Natural killer cell (primary cell): ENCODE results near the gene TRIP13. TPM values are rescaled to one million over a fixed set of nuclear protein-coding genes. Genes with fewer than 3 reads are reported as not detected.
A peak's percentile ranks its signal among the peaks of the same experiment; 100 is the strongest.
"Not testable (repeated sequence)": the region's sequence is repeated elsewhere in the genome, so short reads cannot be mapped to it uniquely, and the experiment has no call there.

Experiments used
- ATAC-seq, 3 donors: fragments of 150-1000 bp in 2 of 3; fragments of 200-7000 bp in 1 of 3; cut with Tn5 transposase; 1 replicate in 1 of 3; 2 replicates in 2 of 3; pipeline ENCODE4 v1.10.0; 2021; ENCODE audit warnings: mild to moderate bottlenecking in 2 of 3, moderate library complexity in 2 of 3
- DNase-seq, 2 donors: peaks; one replicate each; pipeline versions ENCODE4 v3.0.0 to v3.0.0-alpha.2; 2013 to 2021; ENCODE audit warnings: mixed read lengths in 1 of 2
- H3K27ac ChIP-seq: one replicate; pipeline ENCODE4 v1.5.1; 2013; ENCODE audit warnings: mild to moderate bottlenecking, low read length
- H3K27me3 ChIP-seq: one replicate; pipeline ENCODE4 v1.6.1; 2013; ENCODE audit warnings: low read length; ENCODE audit not compliant: control insufficient read depth, insufficient read depth
- H3K36me3 ChIP-seq: one replicate; pipeline ENCODE4 v1.6.1; 2013; ENCODE audit warnings: low read length; ENCODE audit not compliant: control insufficient read depth, insufficient read depth
- H3K4me1 ChIP-seq: one replicate; pipeline ENCODE4 v1.6.1; 2013; ENCODE audit warnings: low read length; ENCODE audit not compliant: control insufficient read depth, insufficient read depth
- H3K4me3 ChIP-seq: one replicate; pipeline ENCODE4 v1.5.1; 2013; ENCODE audit warnings: low read length
- H3K9me3 ChIP-seq: one replicate; pipeline ENCODE4 v1.6.1; 2013; ENCODE audit warnings: low read length; ENCODE audit not compliant: control insufficient read depth, insufficient read depth
- H3K27ac Mint-ChIP-seq, 2 donors: one replicate each; pipeline ENCODE4 v1.8.0; 2022; ENCODE audit warnings: mild to moderate bottlenecking in 2 of 2, mixed read lengths in 2 of 2, moderate library complexity in 1 of 2
- H3K27me3 Mint-ChIP-seq, 2 donors: one replicate each; pipeline ENCODE4 v1.8.0; 2022; ENCODE audit warnings: low read depth in 2 of 2, mixed read lengths in 2 of 2
- H3K36me3 Mint-ChIP-seq: one replicate; pipeline ENCODE4 v1.8.0; 2022; ENCODE audit warnings: mixed read lengths
- H3K4me1 Mint-ChIP-seq, 2 donors: one replicate each; pipeline ENCODE4 v1.8.0; 2022; ENCODE audit warnings: mixed read lengths in 2 of 2
- H3K4me3 Mint-ChIP-seq: one replicate; pipeline ENCODE4 v1.8.0; 2022; ENCODE audit warnings: mild to moderate bottlenecking, moderate library complexity, mixed read lengths
- H3K9me3 Mint-ChIP-seq, 2 donors: one replicate each; pipeline ENCODE4 v1.8.0; 2022; ENCODE audit warnings: mixed read lengths in 2 of 2
- WGBS: methylation state at CpG from one replicate; pipeline ENCODE4 v1.1.7; 2013; ENCODE audit warnings: missing lambda C conversion rate; ENCODE audit not compliant: insufficient coverage; 5-methylcytosine and 5-hydroxymethylcytosine counted together
- intact Hi-C: fragments of 100-400 bp; cut with micrococcal nuclease; formaldehyde crosslinking; loops from one replicate; pipeline ENCODE4 v1.14.2; 2022
- total RNA-seq, 4 donors: library from RNA; stranded (reverse); fragments of 120-200 nt in 1 of 4; gene quantifications; one replicate each; pipeline versions ENCODE4 v1.2.3 to v1.2.4, GENCODE V29; 2013 to 2022
- TF ChIP-seq, protein P1 (sequence below): fragments of 200-600 bp; IDR thresholded peaks from one replicate; pipeline ENCODE4 v1.8.0; 2022; ENCODE audit warnings: antibody characterized with exemption

The TRIP13 gene
- total RNA-seq, 3 donors from 2014 or later (not counting 1 experiment from before 2014, with no cell fraction given): 0.45 to 0.57 (median 0.56) TPM

DNA sequence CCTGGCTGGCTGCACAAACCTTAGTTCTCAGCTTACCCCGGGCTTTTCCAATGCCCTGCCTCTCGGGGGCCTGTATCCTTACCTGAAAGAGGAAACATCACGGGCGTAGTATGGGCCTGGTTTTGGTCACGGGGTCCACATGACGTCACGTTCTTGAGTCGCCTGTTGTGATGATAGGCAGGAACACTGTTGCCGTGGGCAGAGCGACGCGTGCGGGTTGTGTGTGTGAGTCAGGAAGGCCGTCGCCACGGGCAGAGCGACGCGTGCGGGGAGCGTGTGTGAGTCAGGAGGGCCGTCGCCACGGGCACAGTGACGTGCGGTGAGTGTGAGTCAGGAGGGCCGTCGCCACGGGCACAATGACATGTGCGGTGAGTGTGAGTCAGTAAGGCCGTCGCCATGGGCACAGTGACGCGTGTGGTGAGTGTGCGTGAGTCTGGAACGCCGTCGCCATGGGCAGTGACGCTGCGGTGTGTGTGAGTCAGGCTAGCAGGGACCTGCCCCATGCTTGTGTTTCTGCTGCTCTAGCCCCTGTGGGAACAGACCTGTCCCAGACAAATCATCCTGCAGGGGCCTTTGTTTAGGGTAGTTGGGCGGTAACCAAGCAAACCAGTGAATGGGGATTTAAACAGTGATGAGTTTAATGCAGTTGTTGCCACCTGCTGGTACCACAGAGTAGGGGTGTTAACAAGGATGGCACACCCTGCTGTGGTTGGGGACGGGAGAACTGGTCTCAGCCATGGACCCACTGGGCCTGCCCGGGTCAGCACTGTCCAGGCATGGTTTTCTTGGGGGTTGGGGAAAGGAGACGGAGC, 19.8 kb downstream of the TRIP13 start:
- no peak overlapping the region for H3K27ac ChIP-seq
- H3K36me3 ChIP-seq: no peaks in the 10 kb centered on the region

DNA sequence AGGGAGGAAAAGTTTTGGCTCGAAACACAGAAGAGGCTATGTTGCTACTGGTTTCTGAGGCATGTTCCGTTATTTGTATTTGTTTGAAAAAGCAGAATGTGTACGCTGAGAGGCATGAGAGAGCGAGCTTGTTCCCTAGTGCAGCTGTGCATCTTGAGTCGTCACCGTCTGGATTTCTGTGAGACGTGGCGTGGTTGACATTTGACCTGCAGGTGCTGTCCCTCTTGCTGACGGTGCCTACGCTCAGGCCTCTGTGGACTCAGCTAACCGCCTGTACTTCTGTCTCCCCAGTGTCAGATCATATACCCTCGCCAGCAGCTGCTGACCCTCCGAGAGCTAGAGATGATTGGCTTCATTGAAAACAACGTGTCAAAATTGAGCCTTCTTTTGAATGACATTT, 21.5 kb downstream of the TRIP13 start:
- H3K4me3 ChIP-seq: no peak overlapping the region
- Mint-ChIP-seq H3K4me1 (no peaks in the 10 kb centered on the region), H3K9me3 (no peaks in the 10 kb centered on the region), H3K4me3 (no peak overlapping the region), H3K27me3 (no peaks in the 10 kb centered on the region), H3K27ac (no peak overlapping the region), H3K36me3 (no peaks in the 10 kb centered on the region)
- intact Hi-C loops: no loop called here
- no peak for ATAC-seq
- no peaks in the 10 kb centered on the region for H3K27me3 ChIP-seq
- no peak for DNase-seq
- TF ChIP-seq, protein P1, sequence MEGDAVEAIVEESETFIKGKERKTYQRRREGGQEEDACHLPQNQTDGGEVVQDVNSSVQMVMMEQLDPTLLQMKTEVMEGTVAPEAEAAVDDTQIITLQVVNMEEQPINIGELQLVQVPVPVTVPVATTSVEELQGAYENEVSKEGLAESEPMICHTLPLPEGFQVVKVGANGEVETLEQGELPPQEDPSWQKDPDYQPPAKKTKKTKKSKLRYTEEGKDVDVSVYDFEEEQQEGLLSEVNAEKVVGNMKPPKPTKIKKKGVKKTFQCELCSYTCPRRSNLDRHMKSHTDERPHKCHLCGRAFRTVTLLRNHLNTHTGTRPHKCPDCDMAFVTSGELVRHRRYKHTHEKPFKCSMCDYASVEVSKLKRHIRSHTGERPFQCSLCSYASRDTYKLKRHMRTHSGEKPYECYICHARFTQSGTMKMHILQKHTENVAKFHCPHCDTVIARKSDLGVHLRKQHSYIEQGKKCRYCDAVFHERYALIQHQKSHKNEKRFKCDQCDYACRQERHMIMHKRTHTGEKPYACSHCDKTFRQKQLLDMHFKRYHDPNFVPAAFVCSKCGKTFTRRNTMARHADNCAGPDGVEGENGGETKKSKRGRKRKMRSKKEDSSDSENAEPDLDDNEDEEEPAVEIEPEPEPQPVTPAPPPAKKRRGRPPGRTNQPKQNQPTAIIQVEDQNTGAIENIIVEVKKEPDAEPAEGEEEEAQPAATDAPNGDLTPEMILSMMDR: no peak
- no peaks in the 10 kb centered on the region for H3K4me1 ChIP-seq
- H3K27ac ChIP-seq: no peak overlapping the region
- H3K9me3 ChIP-seq: no peaks in the 10 kb centered on the region
- 96% methylated on average over 14 of the region's 14 CpGs for WGBS
- no peaks in the 10 kb centered on the region for H3K36me3 ChIP-seq

More for the DNA sequence above, 19.8 kb downstream of the TRIP13 start:
- peak in 2 of 3 donors; percentile 48 to 61 for ATAC-seq
- TF ChIP-seq, protein P1: no peak
- peak in 1 of 2 donors; percentile 86 for DNase-seq
- H3K27me3 ChIP-seq: no peaks in the 10 kb centered on the region
- no peaks in the 10 kb centered on the region for H3K9me3 ChIP-seq
- intact Hi-C loops: no loop called here
- no peak overlapping the region for H3K4me3 Mint-ChIP-seq
- H3K27ac Mint-ChIP-seq: no peak overlapping the region
- H3K4me1 Mint-ChIP-seq: no peaks in the 10 kb centered on the region
- no peaks in the 10 kb centered on the region for H3K4me1 ChIP-seq
- no peaks in the 10 kb centered on the region for H3K36me3 Mint-ChIP-seq
- H3K27me3 Mint-ChIP-seq: no peaks in the 10 kb centered on the region
- no peak overlapping the region for H3K4me3 ChIP-seq
- H3K9me3 Mint-ChIP-seq: no peaks in the 10 kb centered on the region
- WGBS: 92% methylated on average over 44 of the region's 44 CpGs

DNA sequence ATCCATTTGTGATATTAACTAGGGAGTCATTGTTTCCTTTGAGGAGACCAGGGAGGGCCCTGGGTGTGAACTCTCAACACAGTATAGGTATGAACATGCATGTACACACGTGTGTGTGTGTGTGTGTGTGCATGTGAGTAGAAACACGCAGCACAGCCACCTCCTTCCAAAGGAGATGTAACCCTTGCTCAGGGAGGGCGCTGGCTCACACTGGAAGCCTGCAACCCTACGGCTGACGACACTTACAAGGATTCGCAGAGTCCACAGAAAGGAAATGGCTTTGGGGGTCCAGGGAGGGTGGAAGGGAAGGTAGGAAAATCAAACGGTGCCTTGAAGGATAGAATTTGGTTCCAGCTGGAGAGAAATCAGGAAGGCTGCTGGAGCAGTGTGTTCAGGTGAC, 21.9 kb downstream of the TRIP13 start:
- DNase-seq (no peak), ATAC-seq (no peak)
- H3K9me3 ChIP-seq: no peaks in the 10 kb centered on the region
- Mint-ChIP-seq H3K36me3 (no peaks in the 10 kb centered on the region), H3K9me3 (no peaks in the 10 kb centered on the region), H3K27me3 (no peaks in the 10 kb centered on the region), H3K4me3 (no peak overlapping the region), H3K4me1 (no peaks in the 10 kb centered on the region), H3K27ac (no peak overlapping the region)
- no peaks in the 10 kb centered on the region for H3K36me3 ChIP-seq
- no peaks in the 10 kb centered on the region for H3K27me3 ChIP-seq
- no peak overlapping the region for H3K27ac ChIP-seq
- WGBS: 95% methylated on average over 7 of the region's 7 CpGs
- TF ChIP-seq, protein P1: no peak
- H3K4me3 ChIP-seq: no peak overlapping the region
- no peaks in the 10 kb centered on the region for H3K4me1 ChIP-seq
- intact Hi-C loops: no loop called here

DNA sequence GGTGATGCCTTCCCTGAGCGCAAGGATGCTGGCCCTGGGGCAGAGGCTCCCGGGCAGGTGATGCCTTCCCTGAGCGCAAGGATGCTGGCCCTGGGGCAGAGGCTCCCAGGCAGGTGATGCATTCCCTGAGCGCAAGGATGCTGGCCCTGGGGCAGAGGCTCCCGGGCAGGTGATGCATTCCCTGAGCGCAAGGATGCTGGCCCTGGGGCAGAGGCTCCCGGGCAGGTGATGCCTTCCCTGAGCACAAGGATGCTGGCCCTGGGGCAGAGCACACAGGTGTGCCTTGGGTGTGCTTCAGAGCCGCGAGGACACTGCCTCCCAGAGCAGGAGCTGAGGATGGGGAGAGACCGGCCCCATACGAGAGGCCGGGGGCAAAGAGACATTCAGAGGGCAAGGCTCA, 22.7 kb downstream of the TRIP13 start:
- H3K4me3 ChIP-seq, H3K27me3 Mint-ChIP-seq, H3K4me3 Mint-ChIP-seq, H3K9me3 ChIP-seq, H3K27me3 ChIP-seq, H3K36me3 ChIP-seq, H3K4me1 ChIP-seq, DNase-seq, H3K4me1 Mint-ChIP-seq, ATAC-seq, H3K27ac ChIP-seq, H3K36me3 Mint-ChIP-seq, H3K9me3 Mint-ChIP-seq, H3K27ac Mint-ChIP-seq, intact Hi-C loops: not testable (repeated sequence)
- WGBS: 96% methylated on average over 12 of the region's 12 CpGs
